Activated naive CD4-positive, alpha-beta T cell treated with anti-CD3 and anti-CD28 coated beads, Interleukin-2, amount 50 U/mL, for 24 hours (primary cell): ENCODE results near the gene RASGRP4.
"Not testable (repeated sequence)": the region's sequence is repeated elsewhere in the genome, so short reads cannot be mapped to it uniquely, and the experiment has no call there.

Experiments
- H3K27ac Mint-ChIP-seq: one replicate; pipeline ENCODE4 v1.8.0; 2021; ENCODE audit warnings: mild to moderate bottlenecking, mixed read lengths
- H3K27me3 Mint-ChIP-seq: one replicate; pipeline ENCODE4 v1.8.0; 2021; ENCODE audit warnings: mixed read lengths
- H3K36me3 Mint-ChIP-seq: one replicate; pipeline ENCODE4 v1.8.0; 2021; ENCODE audit warnings: mixed read lengths
- H3K4me1 Mint-ChIP-seq: one replicate; pipeline ENCODE4 v1.8.0; 2021; ENCODE audit warnings: mixed read lengths
- H3K4me3 Mint-ChIP-seq: one replicate; pipeline ENCODE4 v1.8.0; 2021; ENCODE audit warnings: mild to moderate bottlenecking, mixed read lengths
- H3K9me3 Mint-ChIP-seq: one replicate; pipeline ENCODE4 v1.8.0; 2021; ENCODE audit warnings: mixed read lengths

Gene RASGRP4

GRCh38 chr19:38378866-38379265 lies 47.2 kb downstream of the RASGRP4 start:
- Mint-ChIP-seq H3K27ac (no peak overlapping the region), H3K4me1 (peaks cover 32% of the 10 kb centered on the region), H3K36me3 (peaks cover 37% of the 10 kb centered on the region), H3K9me3 (no peaks in the 10 kb centered on the region), H3K4me3 (no peak overlapping the region), H3K27me3 (no peaks in the 10 kb centered on the region)

- Mint-ChIP-seq H3K36me3 (peaks cover 31% of the 10 kb centered on the region), H3K4me1 (peaks cover 32% of the 10 kb centered on the region), H3K4me3 (peak overlapping the region; percentile 98), H3K27ac (no peak overlapping the region), H3K27me3 (no peaks in the 10 kb centered on the region), H3K9me3 (no peaks in the 10 kb centered on the region)
Measured at GRCh38 chr19:38377052-38377451, 49.0 kb downstream of the RASGRP4 start.

- Mint-ChIP-seq H3K4me1 (peaks cover 32% of the 10 kb centered on the region), H3K9me3 (no peaks in the 10 kb centered on the region), H3K36me3 (peaks cover 26% of the 10 kb centered on the region), H3K27ac (no peak overlapping the region), H3K4me3 (peak overlapping the region; percentile 98), H3K27me3 (no peaks in the 10 kb centered on the region)
Measured at GRCh38 chr19:38376576-38376975, 49.4 kb downstream of the RASGRP4 start.

GRCh38 chr19:38375748-38376147 lies 50.3 kb downstream of the RASGRP4 start:
- Mint-ChIP-seq H3K27ac (no peak overlapping the region), H3K36me3 (peaks cover 20% of the 10 kb centered on the region), H3K4me3 (peak overlapping the region; percentile 98), H3K27me3 (peaks cover 1% of the 10 kb centered on the region), H3K4me1 (peaks cover 32% of the 10 kb centered on the region), H3K9me3 (no peaks in the 10 kb centered on the region)

- Mint-ChIP-seq H3K4me3 (peak overlapping the region; percentile 98), H3K36me3 (peaks cover 16% of the 10 kb centered on the region), H3K9me3 (no peaks in the 10 kb centered on the region), H3K4me1 (peaks cover 32% of the 10 kb centered on the region), H3K27ac (peak overlapping the region; percentile 100), H3K27me3 (peaks cover 1% of the 10 kb centered on the region)
Measured at GRCh38 chr19:38375098-38375493, 50.9 kb downstream of the RASGRP4 start.

GRCh38 chr19:38374332-38375097 lies 51.5 kb downstream of the RASGRP4 start, which contains the start of gene PSMD8:
Gene PSMD8, plus strand, starts transcription at chr19:38374571. Its CDS starts 31 bp downstream, at chr19:38374602.
- H3K27me3 Mint-ChIP-seq, result peaks cover 2% of the 10 kb centered on the region

GRCh38 chr19:38373907-38374331 lies 52.1 kb downstream of the RASGRP4 start:
- Mint-ChIP-seq H3K4me1 (peaks cover 28% of the 10 kb centered on the region), H3K27me3 (peaks cover 4% of the 10 kb centered on the region), H3K4me3 (peak overlapping the region; percentile 98), H3K36me3 (peaks cover 12% of the 10 kb centered on the region), H3K27ac (peak overlapping the region; percentile 100), H3K9me3 (no peaks in the 10 kb centered on the region)

More at GRCh38 chr19:38374332-38375097, 51.5 kb downstream of the RASGRP4 start, which contains the start of gene PSMD8:
- Mint-ChIP-seq H3K4me1 (peaks cover 30% of the 10 kb centered on the region), H3K4me3 (peak within 1 kb of the TSS; percentile 98), H3K27ac (peak within 1 kb of the TSS; percentile 100), H3K36me3 (peaks cover 14% of the 10 kb centered on the region), H3K9me3 (no peaks in the 10 kb centered on the region)

- Mint-ChIP-seq H3K4me3 (no peak overlapping the region), H3K9me3 (no peaks in the 10 kb centered on the region), H3K27ac (no peak overlapping the region), H3K36me3 (peaks cover 9% of the 10 kb centered on the region), H3K27me3 (peaks cover 6% of the 10 kb centered on the region), H3K4me1 (peaks cover 20% of the 10 kb centered on the region)
Measured at GRCh38 chr19:38371081-38371480, 54.9 kb downstream of the RASGRP4 start.

- Mint-ChIP-seq H3K36me3 (peaks cover 8% of the 10 kb centered on the region), H3K9me3 (no peaks in the 10 kb centered on the region), H3K4me1 (peaks cover 12% of the 10 kb centered on the region), H3K27ac (no peak overlapping the region), H3K27me3 (peaks cover 6% of the 10 kb centered on the region), H3K4me3 (no peak overlapping the region)
Measured at GRCh38 chr19:38370299-38370698, 55.7 kb downstream of the RASGRP4 start.

GRCh38 chr19:38369584-38369983 lies 56.4 kb downstream of the RASGRP4 start:
- H3K9me3 Mint-ChIP-seq, result no peaks in the 10 kb centered on the region
- H3K27me3 Mint-ChIP-seq, result peaks cover 6% of the 10 kb centered on the region
- peaks cover under 1% of the 10 kb centered on the region for H3K36me3 Mint-ChIP-seq
- no peak overlapping the region for H3K27ac Mint-ChIP-seq
- peaks cover 5% of the 10 kb centered on the region for H3K4me1 Mint-ChIP-seq
- H3K4me3 Mint-ChIP-seq, result no peak overlapping the region

GRCh38 chr19:38367041-38367440 lies 59.0 kb downstream of the RASGRP4 start:
- Mint-ChIP-seq H3K36me3 (no peaks in the 10 kb centered on the region), H3K9me3 (no peaks in the 10 kb centered on the region), H3K4me3 (no peak overlapping the region), H3K27me3 (peaks cover 6% of the 10 kb centered on the region), H3K4me1 (peaks cover 9% of the 10 kb centered on the region), H3K27ac (no peak overlapping the region)

- not testable (repeated sequence) for H3K27me3 Mint-ChIP-seq
Measured at GRCh38 chr19:38362946-38363688, 62.9 kb downstream of the RASGRP4 start.

GRCh38 chr19:38362076-38362945 lies 63.7 kb downstream of the RASGRP4 start:
- Mint-ChIP-seq H3K4me3 (peak overlapping the region; percentile 83), H3K27ac (no peak overlapping the region), H3K9me3 (no peaks in the 10 kb centered on the region), H3K4me1 (peaks cover 20% of the 10 kb centered on the region), H3K27me3 (peaks cover 9% of the 10 kb centered on the region), H3K36me3 (no peaks in the 10 kb centered on the region)

More at GRCh38 chr19:38362946-38363688, 62.9 kb downstream of the RASGRP4 start:
- not testable (repeated sequence) for H3K4me3 Mint-ChIP-seq, H3K9me3 Mint-ChIP-seq, H3K27ac Mint-ChIP-seq, H3K36me3 Mint-ChIP-seq
- peaks cover 20% of the 10 kb centered on the region for H3K4me1 Mint-ChIP-seq

- Mint-ChIP-seq H3K27ac (no peak overlapping the region), H3K4me3 (peak overlapping the region; percentile 83), H3K4me1 (peaks cover 20% of the 10 kb centered on the region), H3K27me3 (peaks cover 9% of the 10 kb centered on the region), H3K36me3 (no peaks in the 10 kb centered on the region), H3K9me3 (no peaks in the 10 kb centered on the region)
Measured at GRCh38 chr19:38361633-38362075, 64.4 kb downstream of the RASGRP4 start.
